ENCODE results near the gene PRMT3.
"Not testable (repeated sequence)": the region's sequence is repeated elsewhere in the genome, so short reads cannot be mapped to it uniquely, and the experiment has no call there.

Gene PRMT3

DNA sequence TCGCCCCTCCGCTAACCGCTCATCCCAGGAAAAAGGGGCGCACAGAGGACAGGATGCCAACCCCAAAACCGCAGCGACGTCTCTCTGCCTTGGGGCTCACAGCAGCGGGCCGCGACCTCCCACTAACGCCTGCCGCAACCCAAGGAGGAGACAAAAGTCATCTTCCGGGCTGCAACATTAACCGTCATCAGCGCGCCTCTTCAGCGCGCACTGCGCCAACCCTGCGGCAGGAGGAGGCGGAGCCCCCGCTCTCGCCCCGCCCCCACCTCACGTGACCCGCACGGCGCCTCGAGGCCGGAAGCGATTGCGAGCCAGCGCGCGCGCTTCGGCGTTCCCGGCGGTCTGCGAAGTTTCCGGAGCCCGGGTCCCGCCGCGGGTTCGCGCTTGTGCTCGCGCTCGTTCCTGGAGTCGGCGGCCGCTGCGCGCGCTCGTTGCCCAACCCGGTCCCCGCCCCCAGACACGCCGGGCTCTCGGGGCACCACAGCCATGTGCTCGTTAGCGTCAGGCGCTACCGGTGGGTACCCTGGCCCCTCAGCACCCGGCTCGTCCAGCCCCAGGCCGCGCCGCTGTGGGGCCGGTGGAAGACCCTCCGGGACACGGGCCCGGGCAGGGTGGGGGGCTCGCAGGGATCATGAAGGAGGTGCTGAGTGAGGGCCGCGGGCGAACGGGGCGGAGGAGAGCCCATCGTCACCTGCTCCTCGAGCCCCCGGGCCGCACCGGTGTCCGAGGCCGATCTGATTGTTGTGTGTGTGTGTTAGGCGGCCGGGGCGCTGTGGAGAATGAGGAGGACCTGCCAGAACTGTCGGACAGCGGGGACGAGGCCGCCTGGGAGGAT is at the start of gene PRMT3:
Gene PRMT3, plus strand, starts transcription at position 456 of the 835 bp plus-strand sequence. Its CDS starts 31 bp downstream, at position 487.
- peak; percentile 99 for DNase-seq

DNA sequence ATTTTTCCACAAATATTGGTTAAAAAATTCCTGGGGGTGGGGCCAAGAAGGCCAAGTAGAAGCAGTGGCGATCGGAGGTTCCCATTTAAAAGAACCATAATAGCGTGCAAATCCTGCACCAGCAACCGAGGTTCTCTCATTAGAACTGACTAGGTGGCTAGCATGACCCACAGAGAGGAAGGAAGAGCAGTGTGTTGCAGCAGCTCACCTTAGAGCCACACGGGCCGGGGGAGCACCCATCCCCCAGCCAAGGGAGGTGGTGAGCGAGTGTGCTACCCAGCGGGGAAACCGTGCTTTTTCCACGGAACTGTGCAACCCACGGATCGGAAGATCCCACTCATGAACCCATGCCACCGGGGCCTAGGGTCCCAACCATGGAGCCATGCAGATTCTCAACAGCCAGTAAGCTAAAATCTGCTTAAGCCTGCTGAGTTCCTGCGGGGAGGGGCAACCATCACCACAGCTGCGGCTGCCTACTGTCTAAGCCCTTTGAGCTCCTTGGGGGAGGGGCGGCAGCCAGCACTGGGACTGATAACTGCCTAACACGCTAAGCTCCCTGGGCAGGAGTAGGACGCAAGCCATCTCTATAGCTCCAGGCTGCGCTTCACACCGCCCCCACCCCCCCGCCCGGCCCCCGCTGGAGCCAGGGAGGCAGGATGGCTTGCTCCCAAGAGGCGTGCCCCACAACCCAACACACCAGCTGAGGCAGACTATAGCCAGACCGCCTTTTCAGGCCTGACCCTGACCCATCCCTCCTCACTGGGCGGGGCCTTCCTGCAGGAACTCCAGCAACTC is 45.0 kb upstream of the PRMT3 start:
- no peak for DNase-seq

DNA sequence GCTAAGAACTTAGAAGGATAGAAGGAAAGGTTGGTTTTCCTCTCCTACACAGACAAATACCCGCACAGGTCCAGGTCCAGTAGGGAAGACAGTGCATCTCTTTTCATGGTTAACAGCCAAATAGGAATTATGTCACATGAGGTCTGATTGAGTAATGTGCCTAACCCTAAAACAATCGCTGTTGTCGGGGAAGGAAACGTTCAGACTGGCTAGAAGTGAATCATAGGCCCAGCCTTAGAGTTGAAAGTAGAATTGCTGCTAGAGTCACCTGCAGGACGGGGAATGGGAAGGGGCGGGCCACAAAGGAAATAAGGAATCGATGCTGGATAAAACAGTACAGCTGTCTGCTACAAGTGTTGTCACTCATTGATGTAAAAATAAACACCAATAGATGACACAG is 36.4 kb upstream of the PRMT3 start:
- DNase-seq: no peak

DNA sequence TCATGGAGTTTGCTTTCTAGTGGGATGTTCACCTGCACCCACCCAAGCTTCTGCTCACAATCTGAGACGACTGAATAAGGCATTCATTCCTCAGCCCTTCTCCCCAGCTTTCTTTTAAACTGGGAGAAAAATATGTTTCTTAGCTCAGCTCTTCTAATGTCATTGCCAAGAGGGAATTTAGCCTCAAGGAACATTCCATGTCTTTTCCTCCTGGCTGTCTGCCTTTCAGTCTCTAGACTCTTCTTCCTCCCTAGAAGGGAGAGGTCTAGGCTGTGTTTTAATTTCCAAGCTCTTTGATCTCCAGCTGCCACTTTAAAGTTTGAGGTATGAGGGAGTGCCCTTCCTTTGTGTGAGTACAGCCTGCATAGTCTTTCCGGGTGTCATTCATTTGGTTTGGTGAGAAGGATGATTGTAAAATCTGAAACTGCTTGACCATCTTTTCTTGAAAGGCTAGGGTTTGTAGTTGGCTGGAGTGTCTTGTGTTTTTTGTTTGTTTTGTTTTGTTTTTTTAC is 35.7 kb upstream of the PRMT3 start:
- DNase-seq: no peak

DNA sequence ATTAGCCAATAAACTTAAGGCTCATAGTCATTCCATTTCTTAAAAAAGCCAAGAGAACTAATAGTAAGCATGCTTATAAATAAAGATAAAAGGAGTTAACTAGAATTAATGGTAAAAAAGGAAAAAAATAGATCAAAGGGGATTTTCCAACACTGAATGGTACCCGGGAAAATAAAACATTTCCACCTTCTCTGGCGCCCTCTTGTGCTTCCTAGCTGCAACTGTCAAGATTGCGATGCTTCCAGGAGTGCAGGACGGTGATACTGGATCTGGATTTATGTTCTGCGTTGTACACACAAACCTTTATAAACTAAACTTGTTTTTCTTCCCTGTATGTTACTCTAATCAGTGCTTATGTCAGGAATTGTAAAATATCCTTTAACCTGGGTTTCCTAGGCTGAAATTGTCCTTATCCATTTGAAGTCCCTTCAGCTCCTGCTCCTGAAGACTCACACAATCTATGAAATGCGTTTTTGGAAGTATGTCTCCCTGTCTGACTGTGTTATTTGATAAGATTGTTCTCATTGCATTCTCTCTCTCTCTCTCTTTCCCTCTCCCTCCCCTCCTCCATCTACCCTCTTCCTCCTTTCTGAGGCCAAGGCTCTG is 33.6 kb upstream of the PRMT3 start:
- DNase-seq: peak; percentile 74

DNA sequence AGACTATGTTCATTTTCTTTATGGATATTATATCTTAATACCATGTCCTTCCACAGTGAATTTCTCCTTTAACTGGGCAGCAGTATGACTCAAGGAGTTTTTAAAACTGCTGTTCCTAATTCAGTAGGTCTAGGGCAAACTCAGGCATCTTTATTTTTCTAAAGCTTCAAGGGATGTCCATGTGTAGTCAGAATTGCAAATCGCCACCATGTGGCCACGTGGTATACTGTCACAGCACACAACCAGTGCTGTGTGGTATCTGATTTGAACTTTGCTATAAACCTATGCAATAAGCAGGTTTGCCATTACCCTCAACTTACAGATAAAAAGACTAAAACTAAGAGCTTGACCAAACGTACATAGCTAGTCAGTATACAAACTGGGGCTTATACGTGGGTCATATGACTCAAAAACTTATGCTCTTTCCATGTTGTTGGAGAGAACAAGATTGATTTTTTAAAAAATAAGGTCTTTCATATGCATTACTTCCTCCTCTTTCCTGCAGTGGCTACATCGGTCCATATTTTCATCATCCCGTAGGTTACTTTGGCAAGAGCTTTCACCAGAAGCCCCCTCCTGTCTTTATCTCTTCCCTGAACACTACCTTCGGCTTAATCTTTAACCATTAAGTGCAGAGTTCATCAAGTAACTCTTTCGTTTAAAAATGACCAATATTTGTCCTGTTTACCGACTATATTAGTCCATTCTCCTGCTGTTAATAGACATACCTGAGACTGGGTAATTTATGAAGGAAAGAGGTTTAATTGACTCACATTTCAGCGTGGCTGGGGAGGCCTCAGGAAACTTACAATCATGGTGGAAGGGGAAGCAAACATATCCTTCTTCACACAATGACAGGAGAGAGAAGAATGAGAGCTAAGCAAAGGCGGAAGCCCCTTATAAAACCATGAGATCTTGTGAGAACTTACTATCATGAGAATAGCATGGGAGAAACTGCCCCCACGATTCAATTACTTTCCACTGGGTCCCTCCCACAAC is 32.0 kb upstream of the PRMT3 start:
- peak; percentile 74 for DNase-seq

DNA sequence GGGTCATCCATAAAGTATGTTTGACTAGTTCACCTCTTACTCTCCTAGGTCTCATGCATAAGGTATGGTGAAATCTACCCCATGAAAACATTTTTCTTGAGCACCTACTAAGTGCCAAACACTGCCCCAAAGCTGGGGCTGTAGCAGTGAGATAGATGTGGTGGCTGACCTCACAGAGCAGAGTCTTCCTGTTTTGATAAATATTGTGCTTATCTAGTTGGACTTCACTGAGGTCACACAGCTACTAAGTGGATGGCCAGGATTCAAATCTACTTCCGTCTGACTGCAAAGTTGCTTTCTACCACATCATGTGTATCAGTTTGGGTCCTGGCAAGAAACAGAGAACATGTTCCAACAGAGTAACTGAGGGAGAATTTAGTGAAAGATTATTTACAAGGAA is 30.4 kb upstream of the PRMT3 start:
- no peak for DNase-seq

DNA sequence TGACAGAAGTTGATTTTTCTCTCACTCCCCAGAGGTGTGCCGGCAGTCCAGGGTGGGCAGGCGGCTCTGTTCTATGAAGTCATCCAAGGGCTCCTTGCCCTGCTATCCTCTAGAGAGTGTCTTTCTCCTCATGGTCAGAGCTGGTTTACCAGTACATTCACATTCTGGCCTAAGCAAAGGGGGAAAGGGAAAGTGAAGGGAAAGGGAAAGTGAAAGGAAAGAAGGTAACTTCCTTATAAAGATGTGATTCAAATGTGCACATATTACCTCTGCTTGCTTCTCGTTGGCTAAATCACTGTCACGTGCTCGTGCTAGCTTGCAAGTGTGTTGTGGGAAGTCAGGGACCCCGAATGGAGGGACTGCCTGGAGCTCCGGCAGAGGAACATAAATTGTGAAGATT is 26.9 kb upstream of the PRMT3 start:
- no peak for DNase-seq

DNA sequence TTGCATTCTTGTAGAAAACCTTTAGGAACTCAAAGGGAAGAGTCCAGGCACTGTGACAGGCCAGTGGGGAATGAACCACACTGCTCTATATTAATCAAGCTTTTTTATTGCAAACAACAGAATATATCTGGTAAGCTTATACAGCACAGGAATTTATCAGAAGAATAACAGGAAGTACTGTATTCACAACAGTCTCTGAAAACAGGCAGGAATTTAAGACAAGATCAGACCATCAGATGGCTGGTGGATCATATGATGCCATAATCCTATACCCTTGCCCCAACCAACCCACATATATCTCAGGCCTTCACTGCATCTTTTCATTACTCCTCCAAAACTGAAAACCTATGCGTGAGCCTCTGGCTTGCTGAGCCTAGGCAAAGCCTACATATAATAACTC is 25.0 kb upstream of the PRMT3 start:
- no peak for DNase-seq

DNA sequence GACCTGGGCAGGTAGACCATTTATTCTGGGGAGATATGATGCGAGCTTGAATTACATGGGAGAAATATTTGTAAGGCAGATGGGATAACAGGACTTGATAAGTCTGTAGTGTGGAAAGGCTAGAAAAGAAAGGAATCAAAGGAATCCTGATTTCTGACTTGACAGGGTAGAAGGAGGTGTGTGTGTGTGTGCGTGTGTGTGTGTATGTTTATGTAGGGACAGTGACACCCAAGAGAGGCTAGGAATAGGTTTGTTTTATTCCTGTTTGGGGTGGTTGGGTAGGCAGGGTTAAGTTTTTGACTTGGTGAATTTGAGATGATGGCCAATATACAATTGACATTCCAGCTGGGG is 24.4 kb upstream of the PRMT3 start:
- DNase-seq: no peak

DNA sequence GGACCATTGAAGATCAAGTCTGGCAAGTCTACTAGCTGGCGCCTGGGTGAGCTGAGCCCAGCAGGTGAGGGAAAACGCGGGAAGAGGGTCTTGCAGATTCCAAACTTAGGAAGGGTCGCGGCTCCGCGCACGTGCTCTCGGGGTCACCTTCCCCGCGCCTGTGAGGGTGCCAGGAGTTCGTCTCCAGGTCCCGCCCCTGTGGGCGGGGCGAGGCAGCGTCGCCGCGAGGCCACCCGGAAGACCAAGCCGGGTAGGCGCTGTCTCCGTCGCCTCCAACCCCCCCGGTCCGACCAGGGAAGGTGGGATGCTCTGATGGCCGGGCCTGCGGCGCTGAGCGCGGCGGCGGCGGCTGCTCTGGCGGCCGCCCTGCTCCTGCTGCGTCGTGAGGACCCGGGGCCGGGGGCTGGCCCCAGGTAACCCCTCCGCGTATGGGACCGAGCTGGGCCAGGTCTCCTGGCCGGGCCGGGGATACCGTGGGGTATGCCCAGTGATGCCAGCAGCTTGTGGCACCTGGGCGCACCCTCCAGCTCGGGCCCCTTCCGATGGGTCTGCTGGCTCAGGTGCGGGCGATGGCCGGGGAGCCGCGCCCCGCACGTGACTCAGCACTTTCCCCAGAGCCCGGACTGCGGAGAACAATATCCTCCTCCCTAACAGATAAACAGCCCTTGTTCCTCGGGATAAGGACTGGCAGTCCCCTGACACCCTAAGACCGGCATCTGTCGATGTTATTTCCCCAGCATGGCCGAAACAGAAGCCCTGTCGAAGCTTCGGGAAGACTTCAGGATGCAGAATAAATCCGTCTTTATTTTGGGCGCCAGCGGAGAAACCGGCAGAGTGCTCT is 23.8 kb upstream of the PRMT3 start, which contains the start of gene HTATIP2:
Gene HTATIP2, plus strand, starts transcription at position 215 of the 841 bp plus-strand sequence. Its CDS starts 524 bp downstream, at position 739.
- peak; percentile 91 for DNase-seq

DNA sequence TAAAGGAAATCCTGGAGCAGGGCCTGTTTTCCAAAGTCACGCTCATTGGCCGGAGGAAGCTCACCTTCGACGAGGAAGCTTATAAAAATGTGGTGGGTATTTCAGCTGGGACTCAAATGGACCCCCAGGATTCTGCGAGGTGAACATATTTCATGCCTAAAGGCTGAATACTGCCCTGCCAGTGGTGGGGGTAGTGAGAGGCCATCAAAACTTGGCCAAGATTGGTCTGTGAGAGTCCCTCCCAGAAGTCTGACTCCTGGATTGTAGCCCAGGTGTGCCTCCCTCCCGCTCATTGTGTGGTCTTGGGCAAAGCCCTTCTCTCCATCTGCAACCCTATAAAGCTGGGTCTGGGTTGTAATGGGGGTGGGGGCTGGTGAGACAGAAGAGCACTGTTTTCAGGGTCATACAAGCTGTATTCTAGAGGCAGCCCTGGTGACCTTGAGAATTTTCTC is 23.1 kb upstream of the PRMT3 start:
- no peak for DNase-seq

DNA sequence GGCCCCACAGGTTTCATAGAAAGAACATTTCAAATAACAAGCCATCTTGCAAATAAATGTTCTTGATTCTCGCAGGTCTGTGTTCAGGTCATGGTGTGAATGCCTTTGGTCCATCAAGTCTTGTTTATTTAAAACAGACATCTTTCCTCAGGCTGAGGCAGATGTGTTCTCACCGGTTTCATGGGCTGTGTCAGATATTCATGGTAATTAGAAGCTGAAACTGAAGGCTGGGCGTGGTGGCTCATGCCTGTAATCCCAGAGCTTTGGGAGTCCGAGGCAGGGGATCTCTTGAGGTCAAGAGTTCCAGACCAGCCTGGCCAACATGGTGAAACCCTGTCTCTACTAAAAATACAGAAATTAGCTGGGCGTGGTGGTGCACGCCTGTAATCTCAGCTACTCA is 22.1 kb upstream of the PRMT3 start:
- not testable (repeated sequence) for DNase-seq

DNA sequence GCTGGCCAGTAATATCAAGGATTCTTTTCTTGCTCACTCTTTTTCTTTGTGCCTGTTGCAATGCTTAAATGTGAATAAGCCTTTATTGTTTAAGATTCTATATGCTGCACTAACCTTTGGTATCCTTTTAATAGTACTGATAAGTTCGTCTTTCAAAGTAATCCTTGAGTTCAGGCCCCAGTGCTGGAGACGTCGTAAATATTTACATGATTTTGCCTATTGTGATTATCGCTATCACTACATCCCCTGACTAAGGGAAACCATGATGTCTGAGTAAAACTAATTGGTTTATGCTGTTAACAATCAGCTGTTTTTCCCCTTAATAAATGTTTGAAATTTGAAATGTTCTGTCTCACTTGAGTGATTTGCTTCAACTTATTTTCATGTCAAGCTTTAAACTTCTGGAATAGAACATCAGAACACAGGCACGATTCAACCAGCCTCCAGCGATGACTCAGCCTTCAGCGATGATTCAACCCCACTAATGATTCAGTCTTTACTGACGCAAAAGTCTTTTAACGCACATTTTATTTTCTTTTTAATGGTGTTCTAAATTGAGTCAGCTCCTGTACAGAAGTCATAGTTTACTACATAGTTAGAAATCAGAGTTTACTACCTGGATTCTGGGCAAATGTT is 20.1 kb upstream of the PRMT3 start:
- peak; percentile 86 for DNase-seq

DNA sequence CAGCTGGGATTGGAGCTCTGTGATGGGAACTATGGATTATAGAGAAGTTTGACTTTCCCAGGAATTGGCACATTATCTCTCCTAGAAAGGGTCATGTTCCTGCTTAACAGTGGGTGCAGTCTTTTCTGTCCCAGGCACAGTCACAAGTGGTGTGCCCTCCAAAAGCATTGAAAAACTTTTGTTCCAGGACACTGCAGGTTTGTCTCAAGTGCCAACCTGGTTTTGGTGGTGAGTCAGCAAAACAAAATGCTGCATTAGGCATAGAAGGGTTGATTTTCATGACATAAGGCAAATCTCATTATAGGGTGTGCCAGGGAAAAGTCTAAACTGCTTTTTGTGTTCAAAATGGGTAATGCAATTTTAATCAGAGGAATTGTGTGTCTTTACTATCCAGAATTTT is 19.1 kb upstream of the PRMT3 start:
- DNase-seq: no peak

DNA sequence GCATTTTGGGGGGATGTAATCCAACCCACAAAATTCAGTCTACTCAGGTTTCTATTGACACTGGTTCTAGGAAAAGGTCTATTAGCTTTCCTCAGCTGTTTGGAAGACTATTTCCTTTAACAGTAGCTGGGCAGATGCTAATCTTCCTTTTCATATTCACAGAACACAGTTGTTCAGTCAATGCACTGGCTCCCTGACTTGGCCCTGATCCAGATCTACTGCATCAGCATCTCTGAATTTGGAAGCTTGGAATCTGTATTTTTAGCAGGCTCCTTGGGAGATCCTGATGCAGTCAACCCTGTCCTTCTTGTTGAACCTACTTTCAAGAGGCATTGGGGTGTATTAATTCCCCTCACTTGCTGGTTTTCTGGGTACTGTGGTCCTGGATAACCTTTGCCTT is 17.7 kb upstream of the PRMT3 start:
- no peak for DNase-seq

DNA sequence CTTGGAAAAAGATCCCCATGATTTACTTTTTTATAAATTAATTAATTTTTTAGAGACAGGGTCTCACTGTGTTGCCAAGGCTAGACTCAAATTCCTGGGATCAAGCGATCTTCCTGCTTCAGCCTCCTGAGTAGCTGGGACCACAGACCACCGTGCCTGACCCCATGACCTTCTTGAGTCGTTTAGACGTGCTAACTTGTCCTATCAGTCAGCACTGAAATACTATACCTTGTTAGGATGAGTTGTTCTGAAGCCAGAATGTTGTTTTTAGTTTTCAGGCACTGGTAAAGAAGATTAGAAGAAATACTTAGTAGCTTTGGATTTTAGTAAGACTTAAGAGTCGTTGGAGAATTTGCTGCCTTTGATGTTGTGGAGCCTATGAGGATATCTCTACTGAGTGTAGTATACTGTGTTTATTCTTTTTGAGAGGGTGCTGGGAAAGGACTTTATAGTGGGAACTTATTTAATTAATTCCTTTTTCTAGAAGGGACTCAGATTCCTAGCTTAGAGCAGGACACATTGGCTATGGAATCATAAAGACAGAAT is 15.4 kb upstream of the PRMT3 start:
- DNase-seq: no peak

DNA sequence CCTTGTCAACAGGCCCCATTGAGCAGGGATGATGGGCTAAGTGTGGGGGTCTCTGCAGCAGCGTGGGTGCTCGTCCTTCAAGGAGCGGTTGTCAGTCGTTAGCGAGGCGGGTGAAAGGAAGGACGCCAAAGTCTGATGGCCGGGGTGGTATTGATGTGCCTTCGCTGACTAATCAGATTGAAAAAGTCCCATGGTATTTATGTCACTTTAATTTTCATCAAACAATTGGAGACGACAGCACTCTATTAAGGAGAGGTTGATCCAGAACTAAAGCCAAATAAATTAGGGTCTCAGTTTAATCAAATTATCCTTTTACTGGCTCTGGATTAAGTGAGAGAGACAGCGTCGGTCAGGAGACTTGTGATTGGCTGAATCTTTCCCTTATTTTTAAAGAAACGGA is 14.4 kb upstream of the PRMT3 start:
- no peak for DNase-seq

DNA sequence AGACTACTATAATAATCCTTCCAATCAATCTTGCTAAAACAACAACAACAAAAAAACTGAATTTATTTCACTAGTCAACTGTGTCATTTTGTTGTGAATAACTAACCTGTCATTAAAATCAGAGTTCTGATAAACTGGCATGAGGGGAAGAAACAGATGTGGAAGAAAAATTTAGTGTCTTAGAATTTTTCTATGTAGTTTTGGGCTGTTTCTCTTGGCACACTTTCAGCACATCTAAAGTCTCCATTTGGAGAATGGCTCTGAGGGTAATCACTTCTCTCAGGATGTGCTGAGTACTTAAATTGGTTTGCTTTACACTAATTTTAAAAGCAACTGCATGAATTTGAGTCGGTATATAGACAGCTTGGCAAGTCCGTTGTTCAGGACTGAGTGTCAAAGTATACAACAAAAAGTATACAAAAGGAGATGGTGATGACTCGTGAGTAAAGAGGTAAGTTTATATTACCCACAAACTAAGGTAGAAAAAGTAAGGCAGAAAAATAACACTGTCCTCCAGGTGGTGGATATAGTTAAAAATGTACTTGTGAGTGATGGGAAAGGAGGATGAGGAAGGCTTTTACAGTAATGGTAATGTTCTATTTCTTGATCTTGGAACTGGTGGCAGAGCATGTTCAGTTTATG is 13.8 kb upstream of the PRMT3 start:
- DNase-seq: no peak
